Lung (tissue), 12 donors: ENCODE measurements around the gene IGSF3. TPM values are rescaled to one million over a fixed set of nuclear protein-coding genes. Genes with fewer than 3 reads are reported as not detected.
"Not testable (repeated sequence)": the region's sequence is repeated elsewhere in the genome, so short reads cannot be mapped to it uniquely, and the experiment has no call there.

Source experiments
- ATAC-seq: fragments of 200-7000 bp; cut with Tn5 transposase; one replicate; pipeline ENCODE4 v1.9.1; 2020; ENCODE audit warnings: moderate number of reproducible peaks; ENCODE audit not compliant: insufficient read depth, low FRiP score
- DNase-seq, 3 donors: peaks; one replicate each; pipeline ENCODE4 v3.0.0-alpha.2; 2013 to 2017
- H3K27ac ChIP-seq, 2 donors: one replicate each; pipeline ENCODE4 v1.5.1; 2013; ENCODE audit warnings: mild to moderate bottlenecking in 2 of 2, moderate library complexity in 2 of 2, control low read depth in 1 of 2, inconsistent platforms in 1 of 2, low read depth in 1 of 2, low read length in 1 of 2
- H3K27me3 ChIP-seq, 3 donors: one replicate each; pipeline ENCODE4 v1.5.1; 2013; ENCODE audit warnings: low read length in 2 of 3; ENCODE audit not compliant: control insufficient read depth in 3 of 3, insufficient read depth in 3 of 3
- H3K36me3 ChIP-seq, 4 donors: one replicate each; pipeline ENCODE4 v1.5.1; 2013; ENCODE audit warnings: low read length in 4 of 4, mild to moderate bottlenecking in 1 of 4, moderate library complexity in 1 of 4; ENCODE audit not compliant: control insufficient read depth in 4 of 4, insufficient read depth in 4 of 4
- H3K4me1 ChIP-seq, 5 donors: one replicate each; pipeline ENCODE4 v1.5.1; 2013; ENCODE audit warnings: low read length in 5 of 5, mild to moderate bottlenecking in 2 of 5, moderate library complexity in 1 of 5; ENCODE audit not compliant: control insufficient read depth in 5 of 5, insufficient read depth in 5 of 5
- H3K4me3 ChIP-seq: one replicate; pipeline ENCODE4 v1.5.1; 2013; ENCODE audit warnings: mild to moderate bottlenecking, control low read depth, moderate library complexity
- H3K9ac ChIP-seq, 2 donors: one replicate each; pipeline ENCODE4 v1.5.1; 2013; ENCODE audit warnings: low read length in 2 of 2, control low read depth in 1 of 2; ENCODE audit not compliant: insufficient read depth in 1 of 2
- H3K9me3 ChIP-seq, 4 donors: one replicate each; pipeline ENCODE4 v1.5.1; 2013; ENCODE audit warnings: low read length in 3 of 4, mild to moderate bottlenecking in 1 of 4, moderate library complexity in 1 of 4; ENCODE audit not compliant: control insufficient read depth in 4 of 4, insufficient read depth in 3 of 4
- WGBS, 2 donors: extraction: QIAGEN DNeasy Blood & Tissue Kit; methylation state at CpG; one replicate each; pipeline ENCODE4 v1.1.7; 2013; 5-methylcytosine and 5-hydroxymethylcytosine counted together
- polyA plus RNA-seq, 2 donors: library from polyadenylated mRNA; stranded (reverse); fragments of 200-250 nt; gene quantifications; one replicate each; pipeline ENCODE4 v1.2.1, GENCODE V29; 2013
- total RNA-seq, 2 donors: library from RNA; depleted of rRNA in 1 of 2; stranded (reverse); fragments of >200 nt in 1 of 2; gene quantifications; one replicate each; pipeline ENCODE4 v1.2.1, GENCODE V29; 2014 to 2021
- TF ChIP-seq, protein P1 (sequence below): IDR thresholded peaks from 2 replicates; pipeline ENCODE4 v1.5.1; 2012; ENCODE audit warnings: mild to moderate bottlenecking; ENCODE audit errors: control extremely low read depth, extremely low read depth
- donor health status: control.
- donor health status: control.
- donor health status: Bipolar disorder and iron deficiency.
- donor health status: healthy.
- donor health status: DM: yes; HTN: yes; CAD: no.

Gene IGSF3
- total and polyA plus RNA-seq, 4 donors = 6.3 to 48.5 (median 13.3) TPM

DNA sequence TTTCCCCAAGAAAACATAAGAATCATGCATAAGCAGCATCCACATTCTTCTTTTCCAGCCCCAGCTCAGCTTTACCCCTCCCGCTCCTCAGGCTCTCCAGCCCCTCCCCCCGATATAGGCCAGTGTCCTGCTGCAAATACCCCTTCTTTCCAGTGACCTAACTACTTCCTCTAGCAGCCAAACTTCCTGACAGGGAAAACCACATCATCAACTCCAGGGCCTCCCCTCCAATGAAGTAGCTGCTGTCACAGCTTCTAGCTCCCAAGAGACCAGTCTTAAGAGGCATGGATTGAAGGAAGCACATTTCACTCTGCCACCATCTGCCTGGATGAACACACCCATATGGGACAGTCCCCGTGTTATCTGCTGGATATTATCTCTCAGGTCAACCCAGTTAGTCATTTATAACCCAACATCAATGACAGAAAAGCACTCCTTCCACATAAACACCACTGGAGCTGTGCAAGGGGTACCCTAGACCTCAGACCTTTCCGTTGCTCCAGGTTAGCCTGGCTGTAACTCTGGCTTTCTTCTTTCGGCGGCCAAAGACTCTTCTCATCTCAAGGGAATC is 57.6 kb downstream of the IGSF3 start:
- not testable (repeated sequence) for H3K9me3 ChIP-seq, DNase-seq, H3K4me3 ChIP-seq, H3K4me1 ChIP-seq, H3K27me3 ChIP-seq, H3K9ac ChIP-seq, H3K27ac ChIP-seq, H3K36me3 ChIP-seq, ATAC-seq
- 78 to 81% methylated on average over 6 of the region's 6 CpGs for WGBS, 2 donors

DNA sequence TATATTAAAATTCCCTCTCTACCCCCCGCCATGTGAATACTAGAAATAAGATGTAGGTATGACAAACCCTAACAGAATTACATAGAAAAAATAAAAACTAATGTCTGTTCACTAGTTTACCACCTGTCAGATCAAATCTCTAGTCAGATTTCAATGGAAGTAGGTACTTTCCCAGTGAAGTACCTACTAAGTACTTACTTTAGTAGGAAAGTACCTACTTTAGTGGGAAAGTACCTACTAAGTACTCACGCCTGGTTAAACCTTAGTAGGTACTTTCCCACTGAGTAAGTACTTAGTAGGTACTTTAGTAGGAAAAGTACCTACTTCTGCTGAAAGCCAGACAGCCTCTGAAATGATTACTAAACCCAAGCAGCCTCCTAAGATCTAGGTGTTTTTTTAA is 58.7 kb downstream of the IGSF3 start:
- ATAC-seq, H3K9ac ChIP-seq, H3K4me1 ChIP-seq, H3K36me3 ChIP-seq, H3K27me3 ChIP-seq, H3K27ac ChIP-seq, DNase-seq, H3K9me3 ChIP-seq, H3K4me3 ChIP-seq: not testable (repeated sequence)
- 75 to 80% methylated on average over 2 of the region's 2 CpGs for WGBS, 2 donors

DNA sequence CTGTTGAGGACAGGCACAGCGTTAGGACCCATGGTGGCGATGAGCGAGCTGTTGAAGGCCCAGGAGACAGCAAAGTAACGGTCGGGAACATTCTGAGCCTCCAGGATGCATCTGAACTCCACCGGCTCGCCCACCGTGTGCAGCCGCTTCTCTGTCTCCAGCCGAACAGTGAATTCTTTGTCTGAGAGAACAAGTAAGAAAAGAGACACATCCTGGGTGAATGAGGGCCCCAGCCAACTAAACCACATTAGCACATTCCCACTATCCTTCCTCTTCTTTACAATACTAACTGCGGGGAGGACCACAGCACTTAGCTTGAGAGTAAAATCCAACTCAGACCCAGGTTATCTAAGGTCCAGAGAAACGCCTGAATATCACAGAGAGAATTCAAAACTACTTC is 59.4 kb downstream of the IGSF3 start:
- not testable (repeated sequence) for H3K9ac ChIP-seq, H3K4me1 ChIP-seq, H3K9me3 ChIP-seq, H3K27me3 ChIP-seq, H3K27ac ChIP-seq, H3K36me3 ChIP-seq, ATAC-seq, H3K4me3 ChIP-seq, DNase-seq
- WGBS, 2 donors = 86 to 88% methylated on average over 10 to 12 of the region's 12 CpGs

DNA sequence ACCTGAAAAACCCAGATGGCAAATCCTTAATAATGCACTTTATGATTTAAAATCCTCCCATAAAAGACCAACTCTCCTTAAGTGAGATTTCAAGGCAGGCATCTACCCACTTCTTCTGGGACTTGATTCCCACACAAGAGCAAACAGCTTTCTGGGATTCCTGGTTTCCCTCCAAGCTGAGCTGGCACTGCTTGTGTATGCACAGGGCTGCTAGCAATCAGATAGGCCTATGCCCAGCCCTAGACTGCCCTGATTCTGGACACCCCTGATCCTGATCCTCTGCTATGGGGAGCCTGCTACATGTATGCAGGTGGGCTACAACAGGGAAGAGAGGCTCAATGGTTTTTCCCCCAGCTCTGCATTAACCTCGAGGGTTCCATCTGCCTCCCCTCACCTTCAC is 60.1 kb downstream of the IGSF3 start:
- ATAC-seq, H3K4me3 ChIP-seq, H3K36me3 ChIP-seq, H3K9me3 ChIP-seq, H3K27me3 ChIP-seq, H3K9ac ChIP-seq, H3K4me1 ChIP-seq, H3K27ac ChIP-seq, DNase-seq: not testable (repeated sequence)
- WGBS, 2 donors = 70 to 100% methylated on average over 1 of the region's 1 CpG

DNA sequence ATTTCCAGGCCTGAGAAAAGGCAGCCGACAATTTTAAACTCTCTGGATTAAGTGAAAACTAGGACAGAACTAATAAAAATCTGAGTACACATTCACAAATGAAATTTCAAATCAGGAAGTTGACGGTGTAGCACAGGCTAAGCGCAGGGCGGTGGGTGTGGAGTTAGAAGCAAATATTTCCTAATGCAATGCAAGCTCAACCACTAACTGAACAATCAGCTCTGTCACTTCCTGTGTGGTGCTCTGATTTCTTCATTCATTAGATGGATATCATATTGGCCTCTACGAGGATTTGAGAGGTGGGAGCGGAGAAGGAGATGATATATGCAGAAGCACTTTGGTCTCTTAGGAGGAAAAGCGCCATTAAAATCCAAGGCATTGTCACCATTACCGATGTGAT is 61.5 kb downstream of the IGSF3 start:
- not testable (repeated sequence) for H3K4me3 ChIP-seq, DNase-seq, H3K9me3 ChIP-seq, H3K27ac ChIP-seq, H3K4me1 ChIP-seq, H3K27me3 ChIP-seq, H3K36me3 ChIP-seq, H3K9ac ChIP-seq
- ATAC-seq = peak; percentile 85
- WGBS, 2 donors = 43 to 55% methylated on average over 6 to 7 of the region's 8 CpGs

DNA sequence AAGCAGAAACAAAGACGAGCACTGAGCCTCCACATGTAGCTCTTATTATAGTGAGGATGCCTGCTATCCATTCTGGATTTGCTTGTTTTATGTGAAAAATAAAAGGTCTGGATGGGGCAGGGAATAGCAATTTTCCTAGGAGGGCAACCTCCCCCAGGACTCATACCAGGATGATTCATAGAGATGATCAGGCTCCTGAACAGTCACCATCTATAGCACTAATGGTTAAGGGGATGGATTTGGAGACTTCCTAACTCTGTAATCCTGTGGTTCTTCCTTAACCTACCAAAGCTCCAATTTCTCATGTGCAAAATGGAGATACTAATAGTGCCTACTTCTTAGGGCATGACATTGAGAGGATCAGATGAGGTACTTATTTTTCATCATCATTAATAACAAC is 62.2 kb downstream of the IGSF3 start:
- Histone ChIP-seq H3K27me3 (no peaks in the 10 kb centered on the region), H3K4me3 (no peak overlapping the region), H3K4me1 (no peaks in the 10 kb centered on the region), H3K27ac (no peak overlapping the region), H3K9ac (no peak overlapping the region), H3K36me3 (no peaks in the 10 kb centered on the region), H3K9me3 (no peaks in the 10 kb centered on the region)
- WGBS, 2 donors = 88 to 100% methylated on average over 1 of the region's 1 CpG
- TF ChIP-seq, protein P1, sequence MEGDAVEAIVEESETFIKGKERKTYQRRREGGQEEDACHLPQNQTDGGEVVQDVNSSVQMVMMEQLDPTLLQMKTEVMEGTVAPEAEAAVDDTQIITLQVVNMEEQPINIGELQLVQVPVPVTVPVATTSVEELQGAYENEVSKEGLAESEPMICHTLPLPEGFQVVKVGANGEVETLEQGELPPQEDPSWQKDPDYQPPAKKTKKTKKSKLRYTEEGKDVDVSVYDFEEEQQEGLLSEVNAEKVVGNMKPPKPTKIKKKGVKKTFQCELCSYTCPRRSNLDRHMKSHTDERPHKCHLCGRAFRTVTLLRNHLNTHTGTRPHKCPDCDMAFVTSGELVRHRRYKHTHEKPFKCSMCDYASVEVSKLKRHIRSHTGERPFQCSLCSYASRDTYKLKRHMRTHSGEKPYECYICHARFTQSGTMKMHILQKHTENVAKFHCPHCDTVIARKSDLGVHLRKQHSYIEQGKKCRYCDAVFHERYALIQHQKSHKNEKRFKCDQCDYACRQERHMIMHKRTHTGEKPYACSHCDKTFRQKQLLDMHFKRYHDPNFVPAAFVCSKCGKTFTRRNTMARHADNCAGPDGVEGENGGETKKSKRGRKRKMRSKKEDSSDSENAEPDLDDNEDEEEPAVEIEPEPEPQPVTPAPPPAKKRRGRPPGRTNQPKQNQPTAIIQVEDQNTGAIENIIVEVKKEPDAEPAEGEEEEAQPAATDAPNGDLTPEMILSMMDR = no peak
- ATAC-seq = no peak
- DNase-seq = no peak

DNA sequence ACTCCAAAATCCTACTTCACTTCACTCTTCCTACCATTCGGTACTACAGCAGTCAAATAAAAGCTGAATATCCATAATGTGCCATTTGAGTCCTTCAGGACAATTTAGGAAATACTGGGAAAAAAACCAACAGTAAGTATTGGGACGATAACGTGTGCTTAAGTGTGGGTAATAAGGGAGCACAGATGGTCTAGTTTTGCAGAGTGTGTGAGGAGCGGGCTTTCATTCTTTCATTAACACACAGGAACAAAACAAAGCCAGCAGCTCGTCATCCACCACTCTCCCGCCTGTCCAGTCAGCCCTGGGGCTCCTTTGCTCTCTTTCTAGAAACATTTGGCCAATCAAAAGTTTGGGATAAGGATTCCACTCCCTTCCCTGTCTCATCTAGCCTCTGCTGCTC is 63.1 kb downstream of the IGSF3 start:
- not testable (repeated sequence) for H3K9ac ChIP-seq, ATAC-seq, H3K4me1 ChIP-seq, H3K9me3 ChIP-seq, H3K27me3 ChIP-seq, H3K27ac ChIP-seq, H3K4me3 ChIP-seq, H3K36me3 ChIP-seq
- 85 to 87% methylated on average over 6 of the region's 6 CpGs for WGBS, 2 donors
- DNase-seq = peak in 2 of 3 donors; percentile 11 to 20

DNA sequence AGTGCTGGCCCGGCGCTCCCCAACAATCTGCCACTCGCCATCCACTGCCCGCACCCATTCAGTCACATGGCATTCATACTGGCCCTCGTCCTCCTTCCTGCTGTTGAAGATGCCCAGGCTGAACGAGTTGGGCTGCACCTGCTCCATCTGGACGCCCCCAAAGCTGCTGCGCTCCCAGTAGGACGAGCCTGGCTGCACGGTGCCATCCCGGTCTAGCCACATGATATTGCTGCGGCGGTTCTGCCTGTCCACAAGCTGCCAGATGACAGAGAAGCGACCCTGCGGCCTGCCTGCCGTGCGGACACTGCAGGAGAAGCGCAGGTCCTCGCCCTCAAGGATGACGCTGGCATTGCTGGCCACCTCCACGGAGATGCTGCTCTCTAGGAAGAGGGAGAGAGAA is 63.9 kb downstream of the IGSF3 start:
- H3K27me3 ChIP-seq, H3K4me3 ChIP-seq, H3K9ac ChIP-seq, H3K9me3 ChIP-seq, H3K27ac ChIP-seq, H3K4me1 ChIP-seq, DNase-seq, H3K36me3 ChIP-seq, ATAC-seq: not testable (repeated sequence)
- 96 to 97% methylated on average over 20 to 21 of the region's 21 CpGs for WGBS, 2 donors
